Medulla oblongata (tissue), 1 donor: ENCODE results near the gene PDE3A.

Experiments
- DNase-seq: peaks from one replicate; pipeline ENCODE4 v3.0.0-alpha.2; 2015; ENCODE audit errors: extremely low spot score

PDE3A gene

DNA sequence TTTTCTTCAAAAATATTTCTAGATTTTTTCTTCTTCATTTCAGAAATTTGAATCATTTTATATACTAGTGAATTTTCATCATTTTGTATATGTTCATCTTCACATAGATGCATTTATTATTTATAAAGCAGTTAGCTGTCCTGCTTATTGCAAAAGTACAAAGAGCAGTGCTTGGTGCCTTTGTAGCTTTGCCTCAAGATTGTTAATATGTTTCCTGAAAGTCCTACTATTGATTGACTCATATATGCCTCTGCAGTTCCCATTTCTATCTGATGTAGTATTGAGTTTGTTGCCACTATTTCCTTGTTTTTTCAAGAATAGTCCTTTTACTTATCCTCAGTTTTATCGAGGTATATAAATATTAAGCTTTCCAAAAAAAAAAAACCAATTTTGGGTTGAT, 89.7 kb downstream of the PDE3A start:
- no peak for DNase-seq

DNA sequence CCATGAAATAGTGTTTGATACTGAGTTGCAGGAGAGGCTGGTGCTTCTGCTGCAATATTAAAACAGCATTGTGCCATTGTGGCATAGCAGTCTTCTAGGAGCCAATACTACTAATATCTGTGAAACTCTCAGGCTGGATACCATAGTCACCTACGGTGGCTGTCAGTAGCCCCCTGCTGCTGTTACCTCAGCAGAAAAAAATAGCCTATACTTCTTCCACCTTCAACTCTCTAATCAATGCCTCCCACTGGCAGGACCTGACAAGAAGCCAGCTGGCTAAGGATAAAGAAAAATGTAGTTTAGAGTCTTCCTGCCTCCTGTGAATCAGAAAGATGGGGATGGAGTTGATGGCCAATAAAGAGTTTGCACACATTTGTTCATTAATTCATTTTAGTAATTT, 91.6 kb downstream of the PDE3A start:
- no peak for DNase-seq

DNA sequence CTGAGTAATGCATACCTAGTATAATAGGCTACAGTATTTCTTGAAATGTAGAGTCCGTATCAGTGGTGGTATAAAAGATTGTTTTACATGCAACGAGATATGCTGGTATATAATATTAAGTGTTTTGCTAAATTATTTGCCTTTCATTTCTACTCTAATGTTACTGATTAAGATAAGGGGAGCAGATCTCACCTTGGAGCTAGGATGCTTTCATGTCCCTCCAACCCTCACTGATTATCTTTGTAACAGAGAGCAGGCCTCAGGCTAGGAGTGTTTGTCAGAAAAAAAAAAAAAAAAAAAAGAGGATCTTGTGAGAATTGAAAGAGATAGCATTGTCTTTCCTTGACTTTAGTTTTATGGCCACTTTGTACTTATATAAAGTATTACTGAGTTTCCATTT, 92.6 kb downstream of the PDE3A start:
- DNase-seq = no peak

DNA sequence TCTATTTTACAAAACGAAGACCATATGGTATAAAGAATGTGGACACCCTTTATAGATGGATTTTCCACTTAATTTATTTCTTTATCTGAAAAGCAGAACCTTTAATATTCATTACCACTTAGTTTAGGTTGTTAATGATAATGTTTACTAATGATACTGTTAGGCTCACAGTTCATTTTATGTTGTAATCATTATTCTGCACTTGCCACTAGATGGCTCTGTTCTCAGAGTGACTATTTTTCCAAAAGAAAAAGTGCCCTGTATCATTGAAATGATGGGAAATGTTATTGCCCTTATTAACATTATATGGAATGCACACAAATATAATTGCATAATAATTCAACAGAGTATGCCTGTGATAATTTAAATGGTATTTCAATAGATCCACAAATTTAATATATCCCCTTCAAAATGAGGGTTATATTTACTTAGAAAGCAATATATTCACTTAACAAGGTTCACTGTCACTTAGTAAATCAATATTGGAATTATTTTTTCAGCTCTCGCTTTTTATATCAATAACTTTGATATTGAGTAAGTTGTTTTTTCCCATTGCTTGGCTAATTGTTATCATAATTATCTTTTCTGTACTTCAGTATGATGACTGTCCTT, 95.7 kb downstream of the PDE3A start:
- DNase-seq = peak; percentile 54

DNA sequence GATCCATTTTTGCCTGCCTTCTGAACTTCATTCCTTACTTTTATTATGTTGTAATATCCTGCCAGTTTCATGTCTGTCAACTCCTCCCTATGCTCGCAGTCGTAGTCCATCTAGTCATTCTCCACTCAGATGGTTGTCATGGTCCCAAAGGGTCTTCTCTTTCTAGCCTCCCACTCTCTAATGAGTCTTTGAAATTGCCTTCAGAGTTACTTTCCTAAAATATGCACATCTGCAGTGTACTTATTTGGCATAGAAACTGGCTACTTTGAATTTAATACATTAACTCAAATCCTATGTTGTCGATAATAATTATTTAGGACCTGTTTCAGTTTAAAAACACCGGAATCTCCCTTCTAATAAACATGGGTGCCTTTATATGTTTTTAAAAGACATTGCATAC, 101.0 kb downstream of the PDE3A start:
- no peak for DNase-seq

DNA sequence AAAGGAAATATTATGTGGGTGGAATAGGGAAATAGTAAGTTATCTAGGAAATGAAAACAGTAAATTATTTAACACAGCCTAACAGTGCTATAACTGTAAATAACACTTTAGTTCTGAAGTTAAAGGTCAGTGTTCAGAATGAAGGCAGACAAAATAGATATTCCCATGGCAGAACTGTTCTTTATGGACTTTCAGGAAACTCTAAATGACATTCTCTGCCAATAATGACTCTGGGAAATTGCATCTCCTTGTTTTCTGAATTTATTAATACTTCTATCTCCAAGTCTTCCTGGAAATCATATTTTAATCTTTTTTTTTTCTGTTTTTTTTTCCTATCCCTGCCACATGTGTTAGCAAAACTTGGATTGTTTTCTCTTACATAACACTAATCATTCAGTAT, 101.4 kb downstream of the PDE3A start:
- no peak for DNase-seq

DNA sequence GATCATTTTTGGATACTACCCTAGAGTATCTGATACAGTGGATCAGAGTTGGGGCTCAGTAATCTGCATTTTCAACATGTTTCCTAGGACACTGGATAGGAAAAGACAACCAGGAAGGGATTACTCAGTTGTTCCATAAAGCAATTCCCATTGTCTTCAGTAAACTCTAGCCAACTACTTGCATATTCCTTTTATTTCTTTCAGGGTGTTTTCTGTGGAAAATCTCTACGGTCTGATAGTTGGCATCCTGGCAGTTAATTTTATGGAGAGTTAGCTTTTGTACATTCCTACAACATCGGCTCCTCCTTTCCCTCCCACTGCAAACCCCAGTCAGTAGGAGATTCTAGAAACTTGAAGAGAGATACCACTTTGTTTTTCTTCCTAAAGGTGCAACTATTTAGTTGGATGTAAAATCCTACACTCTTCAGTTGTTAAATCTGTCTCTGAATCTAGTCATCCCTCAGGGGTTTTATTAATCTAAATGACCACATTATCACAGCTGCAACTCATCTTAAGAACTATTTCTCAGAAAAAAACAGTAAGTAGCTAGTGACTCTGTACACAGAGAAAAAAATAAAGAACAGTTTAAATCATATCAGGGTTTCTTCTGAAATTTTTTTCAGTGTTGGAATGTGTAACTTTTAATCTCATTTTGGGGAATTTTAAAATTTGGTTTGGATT, 103.9 kb downstream of the PDE3A start:
- DNase-seq = no peak

DNA sequence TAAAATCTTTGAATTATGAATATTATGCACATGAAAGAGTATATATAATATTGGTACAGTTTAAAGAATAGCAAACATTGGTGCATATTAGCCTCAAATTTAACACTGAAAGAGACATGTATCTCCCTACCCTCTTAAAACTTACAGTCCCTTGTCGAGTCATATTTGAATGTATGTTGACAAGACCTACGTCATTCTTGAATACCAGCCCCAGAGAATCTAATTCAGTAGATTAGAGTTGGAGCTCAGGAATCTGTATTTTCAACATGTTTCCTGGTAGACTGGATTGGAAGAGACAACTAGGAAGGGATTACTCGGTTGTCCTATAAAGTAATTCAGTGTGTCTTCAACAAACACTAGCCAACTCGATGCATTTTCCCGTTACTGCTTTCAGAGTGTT, 104.8 kb downstream of the PDE3A start:
- DNase-seq = no peak

DNA sequence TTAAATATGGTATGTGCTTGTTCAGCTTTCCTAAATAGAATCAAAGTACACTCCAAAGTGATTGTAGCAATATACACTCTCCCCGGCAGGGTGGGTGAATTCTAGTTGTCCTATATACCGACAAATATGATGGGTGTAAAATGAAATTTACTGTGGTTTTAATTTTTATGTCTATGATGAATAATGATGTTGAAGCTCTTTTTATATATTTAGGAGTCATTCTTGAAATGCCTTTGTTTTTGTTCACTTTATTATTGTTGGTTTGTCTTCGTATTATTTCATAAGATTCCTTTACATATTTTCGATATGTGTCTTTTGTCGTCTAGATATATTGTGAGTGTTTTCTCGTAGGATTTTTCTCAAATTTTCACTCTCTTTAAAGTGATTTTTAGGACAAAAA, 105.7 kb downstream of the PDE3A start:
- no peak for DNase-seq

DNA sequence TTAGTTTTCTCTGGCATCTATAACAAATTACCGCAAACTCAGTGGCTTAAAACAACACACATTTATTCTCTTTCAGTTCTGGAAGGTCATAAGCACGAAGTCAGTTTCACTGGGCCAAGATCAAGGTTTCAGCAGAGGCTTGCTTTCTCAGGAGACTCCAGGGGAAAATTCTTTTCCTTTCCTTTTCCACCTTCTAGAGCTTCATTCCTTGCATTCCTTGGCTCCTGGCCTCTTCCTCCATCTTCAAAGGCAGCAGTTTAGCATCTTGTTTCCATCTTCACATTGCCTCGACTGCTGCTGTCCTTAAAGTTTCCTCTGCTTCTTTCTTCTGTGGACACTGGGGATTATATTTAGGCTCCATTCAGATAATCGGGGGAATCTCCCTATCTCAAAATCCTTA, 106.1 kb downstream of the PDE3A start:
- DNase-seq = no peak

DNA sequence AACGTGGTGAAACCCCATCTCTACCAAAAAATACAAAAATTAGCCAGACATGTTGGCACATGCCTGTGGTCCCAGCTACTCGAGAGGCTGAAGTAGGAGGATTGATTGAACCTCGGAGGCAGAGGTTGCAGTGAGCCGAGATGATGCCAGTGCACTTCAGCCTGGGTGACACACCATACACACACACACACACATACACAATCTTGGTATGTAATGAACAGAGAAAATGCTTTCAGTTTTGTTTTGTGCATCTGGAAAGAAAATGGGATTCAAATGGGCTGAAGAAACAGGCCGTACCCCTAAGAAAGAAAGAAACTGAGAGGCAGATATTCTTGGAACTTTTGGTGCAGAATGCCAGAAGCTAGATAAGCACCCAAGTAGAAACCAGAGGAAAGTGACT, 107.2 kb downstream of the PDE3A start:
- DNase-seq = no peak

DNA sequence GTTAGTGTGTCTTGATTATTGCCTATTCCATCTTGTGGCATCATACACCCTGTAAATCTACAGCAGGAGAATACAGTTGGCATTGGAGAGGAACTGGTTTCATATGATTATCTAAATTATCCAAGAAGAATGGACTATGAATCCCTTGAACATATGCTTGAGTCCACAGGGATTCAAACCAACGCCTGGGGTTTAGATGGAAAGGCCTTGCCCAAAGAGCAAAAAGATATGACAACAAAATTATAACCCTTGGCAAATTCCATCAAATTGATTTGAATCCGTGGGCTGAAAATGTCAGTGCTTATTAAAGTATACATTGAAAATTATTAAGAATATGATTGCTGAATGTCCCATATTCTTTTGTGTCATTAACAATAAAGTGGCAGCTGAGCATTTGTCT, 108.2 kb downstream of the PDE3A start:
- DNase-seq = no peak

DNA sequence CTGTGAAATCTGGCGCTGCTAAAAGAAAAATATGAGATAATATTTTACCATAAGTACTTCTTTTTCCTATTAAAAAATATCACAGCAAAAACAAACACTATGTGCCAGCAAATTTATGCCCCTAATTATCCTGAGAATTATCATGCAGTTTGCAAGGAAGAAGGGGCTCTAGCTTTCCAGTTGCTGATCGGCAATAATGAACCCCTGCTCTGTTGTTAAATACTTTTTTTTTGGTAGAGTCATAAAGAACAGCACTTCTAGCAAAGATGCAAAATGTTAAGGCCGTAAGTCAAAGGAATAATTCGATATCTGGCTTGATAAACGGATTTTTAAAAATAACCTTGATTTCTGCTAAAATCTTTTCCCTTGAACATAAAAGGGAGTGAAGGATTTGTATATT, 108.9 kb downstream of the PDE3A start:
- no peak for DNase-seq

DNA sequence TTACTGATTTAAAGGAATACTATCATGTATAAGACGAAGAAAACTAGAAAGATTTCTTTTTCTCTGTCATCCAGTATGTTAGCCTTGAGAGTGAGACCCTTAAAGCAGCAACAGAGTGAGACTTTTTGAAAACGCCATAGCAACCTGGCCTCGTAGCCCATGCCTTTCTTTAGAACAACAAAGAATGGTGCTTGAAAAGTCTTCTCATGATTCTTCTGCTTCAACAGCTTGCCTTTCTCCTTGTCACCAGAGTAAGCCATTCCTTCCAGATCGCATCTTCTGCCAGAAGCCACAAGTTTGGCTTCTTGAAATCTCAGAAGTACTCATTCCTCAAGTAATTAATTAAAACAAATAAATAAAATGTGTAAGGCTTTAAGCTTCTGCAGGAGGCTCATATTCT, 109.3 kb downstream of the PDE3A start:
- peak; percentile 55 for DNase-seq

DNA sequence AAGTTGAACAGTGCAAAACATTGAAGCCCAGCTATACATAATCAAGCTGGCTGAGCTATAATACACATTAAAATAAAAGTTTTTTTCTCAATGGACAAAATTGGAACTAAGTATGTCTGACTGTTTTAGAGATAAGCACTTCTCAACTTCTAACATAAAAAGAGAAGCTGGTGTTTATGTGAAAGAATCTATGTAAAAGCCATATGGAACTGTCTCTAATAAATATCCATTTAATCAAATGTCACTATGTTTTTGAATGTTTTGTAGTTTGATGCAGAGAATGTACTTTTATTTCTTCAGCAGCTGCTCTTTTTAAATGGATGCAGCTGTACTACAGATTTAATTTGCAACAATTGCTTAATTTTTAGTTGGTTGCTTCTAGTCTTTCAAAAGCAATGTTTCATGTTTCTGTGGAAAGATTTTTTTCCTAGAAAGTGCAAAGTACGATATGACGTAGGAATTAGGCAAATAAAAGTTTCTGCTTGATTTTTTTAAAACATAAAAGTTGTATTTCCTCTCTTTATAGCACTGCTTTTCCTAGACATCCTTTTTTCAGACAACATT, 114.2 kb downstream of the PDE3A start:
- DNase-seq = no peak

DNA sequence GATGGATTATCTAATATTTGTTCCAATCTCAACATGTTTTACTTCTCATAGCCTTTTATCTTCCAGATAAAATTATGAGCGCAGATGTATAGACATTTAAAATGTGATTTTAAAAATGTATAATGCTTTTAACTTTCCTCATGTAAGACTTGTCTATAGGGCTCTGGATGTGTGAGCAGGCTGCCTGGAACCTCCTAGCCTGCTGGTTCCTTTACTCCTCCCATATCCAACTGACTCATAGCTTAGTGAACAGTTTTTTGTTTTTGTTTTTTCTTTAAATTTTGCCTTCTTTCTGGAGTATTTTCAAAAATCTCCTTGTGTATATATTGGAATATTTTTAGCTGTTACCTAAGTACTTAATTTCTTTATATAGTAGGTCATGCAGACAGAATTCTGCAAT, 115.4 kb downstream of the PDE3A start:
- DNase-seq = no peak

DNA sequence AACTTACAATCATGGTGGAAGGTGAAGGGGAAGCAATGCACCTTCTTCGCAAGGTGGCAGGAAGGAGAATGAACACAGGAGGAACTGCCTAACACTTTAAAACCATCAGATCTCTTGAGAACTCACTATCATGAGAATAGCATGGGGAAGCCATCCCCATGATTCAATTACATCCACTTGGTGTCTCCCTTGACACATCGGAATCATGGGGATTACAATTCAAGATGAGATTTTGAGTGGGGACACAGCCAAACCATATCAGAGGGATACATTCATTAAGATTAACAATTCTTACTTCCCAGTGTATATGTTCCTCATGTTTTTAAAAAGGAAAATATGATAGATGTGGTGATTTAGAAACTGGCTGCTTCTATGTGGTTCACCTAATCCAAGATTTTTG, 117.9 kb downstream of the PDE3A start:
- peak; percentile 61 for DNase-seq

DNA sequence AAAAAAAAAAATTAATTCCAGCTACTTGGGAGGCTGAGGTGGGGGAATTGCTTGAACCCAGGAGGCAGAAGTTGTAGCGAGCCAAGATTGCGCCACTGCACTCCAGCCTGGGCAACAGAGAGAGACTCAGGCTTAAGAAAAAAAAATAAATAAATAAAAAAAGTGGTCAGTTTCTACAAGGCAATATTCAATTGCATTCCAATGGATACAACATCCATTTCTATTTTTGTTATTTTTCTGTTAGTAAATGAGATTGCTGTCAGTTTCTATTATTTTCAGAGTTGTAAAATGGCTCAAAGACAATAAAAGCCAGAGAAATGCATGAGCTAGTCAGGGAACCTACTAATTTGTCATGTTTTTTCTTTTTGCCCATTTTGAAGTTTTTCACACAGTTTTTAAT, 119.2 kb downstream of the PDE3A start:
- DNase-seq = no peak

DNA sequence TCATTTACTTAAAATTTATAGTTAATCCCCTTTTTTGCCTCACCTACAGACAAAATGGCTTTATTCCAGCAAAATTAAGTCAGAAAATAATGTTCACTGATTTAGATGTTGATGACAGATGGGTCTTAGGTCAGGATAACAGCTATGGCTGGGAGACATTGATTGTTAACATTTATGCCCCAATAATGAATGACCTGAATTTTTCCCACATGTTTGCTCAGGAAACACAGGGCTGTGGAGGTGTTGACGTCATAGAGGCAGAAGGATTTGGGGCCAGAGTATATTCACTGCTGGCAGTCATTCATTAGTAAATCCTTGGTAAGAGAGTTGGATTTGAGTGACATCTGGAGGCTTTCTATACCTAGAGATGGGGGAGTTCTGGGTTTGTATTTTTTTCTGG, 121.3 kb downstream of the PDE3A start:
- DNase-seq = no peak

DNA sequence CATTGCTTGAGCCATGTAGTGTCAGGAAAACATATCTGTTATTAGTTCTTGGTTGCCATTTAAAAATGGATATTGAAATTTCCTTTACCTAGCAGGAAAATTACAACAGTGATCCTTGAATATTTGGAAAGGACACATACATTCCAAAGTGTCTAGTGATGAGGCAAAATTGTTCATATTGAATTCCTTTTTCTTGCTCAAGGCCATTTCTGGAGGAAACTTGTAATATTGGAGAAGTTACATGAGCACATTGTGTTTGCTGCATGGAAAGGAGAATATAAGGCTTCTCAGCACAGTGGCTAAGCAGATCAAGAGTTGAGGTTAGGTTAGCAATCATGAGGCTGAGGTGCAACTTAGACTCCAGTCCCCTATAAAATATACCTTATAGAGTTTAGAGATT, 121.9 kb downstream of the PDE3A start:
- DNase-seq = no peak

DNA sequence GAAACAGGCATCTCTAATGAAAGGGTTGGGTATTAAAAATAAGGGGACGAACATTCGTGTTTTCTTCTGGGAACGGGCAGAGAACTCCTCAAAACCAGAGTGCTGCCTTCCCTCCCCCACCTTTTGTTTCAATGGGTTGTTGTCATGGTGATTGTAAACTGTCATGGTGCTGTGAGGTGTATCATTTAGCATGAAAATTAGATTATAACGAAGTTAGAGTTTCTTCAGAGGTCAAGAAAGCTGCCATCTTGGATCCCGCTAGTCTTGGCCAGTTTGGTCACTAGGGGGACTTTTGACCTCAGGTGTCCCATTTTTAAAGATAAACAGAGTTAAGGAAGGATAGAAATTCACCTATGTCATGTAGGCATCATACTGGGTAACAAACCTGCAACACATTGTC, 123.0 kb downstream of the PDE3A start:
- no peak for DNase-seq

DNA sequence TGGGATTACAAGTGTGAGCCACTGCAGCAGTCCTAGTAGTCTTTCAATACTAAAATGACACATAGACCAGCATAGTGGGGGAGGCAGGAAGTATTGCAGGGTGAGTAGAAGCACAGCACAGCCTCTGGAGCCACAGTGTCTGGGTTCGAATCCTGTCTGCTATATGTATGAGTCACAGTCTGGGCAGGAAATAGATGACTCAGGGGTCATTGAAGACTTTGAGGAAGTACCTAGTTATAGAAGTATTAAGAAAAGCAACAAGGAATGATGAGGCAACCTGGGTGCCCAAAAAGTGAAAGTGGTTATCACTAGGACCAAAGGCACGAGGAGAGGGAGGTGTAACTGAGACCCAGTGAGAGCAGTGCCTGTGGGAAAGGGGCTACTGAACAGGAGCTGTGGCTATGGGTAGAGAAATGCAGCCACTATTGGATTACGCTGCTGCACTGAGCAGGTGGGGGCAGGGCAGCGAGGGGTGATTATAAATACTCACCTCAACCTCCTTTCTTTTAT, 124.0 kb downstream of the PDE3A start:
- no peak for DNase-seq

DNA sequence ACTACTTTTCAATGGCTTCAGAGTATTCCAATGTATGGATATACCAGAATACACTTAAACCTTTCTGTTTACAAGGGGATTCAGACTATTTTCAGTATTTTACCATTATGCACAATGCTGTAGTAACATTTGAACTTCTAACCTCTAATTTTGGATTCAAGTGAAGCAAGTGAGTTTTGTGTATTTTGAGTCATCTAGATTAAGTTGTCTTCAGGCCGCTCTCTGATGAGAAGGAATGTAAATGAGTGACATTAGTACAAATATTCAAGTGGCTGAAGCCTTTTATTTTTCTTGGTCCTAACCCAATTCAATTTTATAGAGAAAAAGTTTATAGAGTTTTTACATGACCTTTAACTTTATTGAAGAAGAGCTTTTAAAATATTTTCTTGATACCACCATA, 125.6 kb downstream of the PDE3A start:
- no peak for DNase-seq

DNA sequence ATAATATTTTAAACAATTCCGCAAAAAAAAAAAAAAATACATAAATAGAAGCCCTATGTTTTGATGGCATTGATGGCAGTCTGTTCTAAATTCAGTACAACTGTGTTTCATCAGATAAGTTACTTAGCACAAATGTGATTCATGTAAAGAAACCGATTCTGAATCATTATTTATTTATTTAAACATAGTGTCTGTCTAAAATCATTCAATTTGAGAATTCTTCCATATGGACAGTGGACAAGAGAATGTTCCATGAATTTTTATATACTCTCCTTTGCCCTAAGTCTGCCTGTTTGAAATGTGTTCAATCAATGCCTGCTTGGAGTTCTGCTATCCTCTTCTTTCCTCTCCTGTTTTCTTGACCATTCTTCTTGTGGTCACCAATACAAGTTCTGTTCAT, 126.5 kb downstream of the PDE3A start:
- no peak for DNase-seq
